ENCODE data around the gene PCSK2.

PCSK2 gene

DNA sequence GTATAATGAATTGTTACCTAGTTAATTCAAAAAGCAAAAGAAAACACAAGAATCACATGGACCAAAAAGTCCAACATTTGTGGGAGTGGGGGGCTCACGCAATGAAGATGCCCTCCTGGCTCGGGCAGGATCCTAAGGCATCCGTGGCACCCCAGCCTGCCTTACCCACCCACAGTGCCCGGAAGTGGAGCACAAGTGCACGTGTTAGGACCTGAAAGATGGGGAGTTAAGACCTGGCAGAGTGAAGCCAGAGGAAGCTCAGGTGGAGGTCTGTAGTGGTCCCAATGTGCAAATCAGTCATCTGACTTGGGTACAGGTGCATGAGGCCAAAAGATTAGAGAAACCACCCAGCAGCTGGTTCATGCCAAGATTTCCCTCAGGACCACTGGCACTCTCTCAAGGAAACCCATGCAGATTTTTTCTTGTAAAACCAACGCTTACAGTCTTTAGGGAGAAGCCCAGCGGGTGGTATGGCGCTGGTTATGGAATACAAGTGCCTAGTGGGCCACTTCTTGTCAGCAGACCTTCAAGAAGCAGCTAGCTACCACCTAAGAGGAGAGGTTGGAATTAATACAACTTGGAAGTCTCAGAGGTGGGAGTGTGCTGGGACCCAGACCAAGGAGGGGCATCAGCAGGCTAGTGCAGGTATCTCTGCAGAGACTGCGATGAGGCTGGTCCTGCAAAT lies 262.2 kb downstream of the PCSK2 start:
- DNase-seq = no peak

DNA sequence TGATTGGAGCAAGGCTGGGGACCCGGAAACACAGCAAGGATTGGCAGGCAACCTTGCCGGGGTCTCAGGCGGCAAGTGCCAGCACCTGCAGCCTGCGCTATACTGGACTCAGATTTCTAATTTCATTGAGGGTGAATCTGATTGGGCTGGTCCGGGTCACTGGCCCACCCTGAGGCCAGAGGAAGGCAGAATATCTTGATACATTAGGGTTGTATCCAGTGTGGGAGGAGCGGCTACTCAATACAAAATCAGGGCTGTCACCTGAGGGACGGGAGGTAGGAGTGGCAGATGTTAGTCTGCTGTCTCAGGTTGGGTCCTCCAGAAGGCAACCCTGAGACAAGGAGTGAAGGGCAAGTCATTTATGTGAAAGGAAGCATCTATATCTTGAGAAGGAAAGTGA lies 263.7 kb downstream of the PCSK2 start:
- DNase-seq = no peak

DNA sequence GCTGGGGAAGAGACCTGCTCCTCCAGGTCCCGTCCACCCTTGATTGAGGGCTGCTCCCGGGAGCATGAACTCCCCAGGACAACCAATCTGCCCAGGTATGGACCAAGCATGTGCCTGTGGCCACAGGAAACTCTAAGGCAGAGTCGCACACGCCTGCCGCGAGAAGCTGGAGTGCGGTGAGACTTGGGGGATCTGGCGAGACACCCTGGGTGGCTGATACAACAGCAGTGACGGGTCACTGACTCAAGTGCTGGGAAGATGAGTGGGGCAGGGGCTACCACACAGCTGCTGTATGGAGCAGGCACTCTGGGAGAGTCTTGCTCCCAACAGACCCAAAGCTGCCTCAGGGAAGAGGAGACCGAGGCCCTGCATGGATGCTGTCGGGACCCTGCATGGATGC lies 264.2 kb downstream of the PCSK2 start:
- no peak for DNase-seq

DNA sequence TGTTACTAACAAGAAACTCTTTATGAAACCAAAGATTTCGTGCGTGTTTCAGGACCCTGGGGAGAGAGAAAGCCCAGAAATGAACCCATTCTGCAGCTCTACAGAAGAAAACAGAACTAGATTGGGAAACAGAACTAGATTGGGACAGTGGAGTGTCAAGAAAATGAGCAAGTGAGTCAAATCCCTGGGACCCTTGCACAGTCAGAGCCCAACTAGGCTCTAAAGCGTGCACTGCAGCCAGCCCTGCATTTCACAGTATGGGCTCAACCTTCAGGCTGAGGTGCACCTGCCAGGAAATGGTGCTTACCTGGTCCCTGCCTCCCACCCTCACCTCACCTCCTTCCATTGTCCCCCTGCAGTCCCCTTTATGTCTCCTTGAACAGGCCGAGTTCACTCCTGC lies 264.6 kb downstream of the PCSK2 start:
- no peak for DNase-seq

DNA sequence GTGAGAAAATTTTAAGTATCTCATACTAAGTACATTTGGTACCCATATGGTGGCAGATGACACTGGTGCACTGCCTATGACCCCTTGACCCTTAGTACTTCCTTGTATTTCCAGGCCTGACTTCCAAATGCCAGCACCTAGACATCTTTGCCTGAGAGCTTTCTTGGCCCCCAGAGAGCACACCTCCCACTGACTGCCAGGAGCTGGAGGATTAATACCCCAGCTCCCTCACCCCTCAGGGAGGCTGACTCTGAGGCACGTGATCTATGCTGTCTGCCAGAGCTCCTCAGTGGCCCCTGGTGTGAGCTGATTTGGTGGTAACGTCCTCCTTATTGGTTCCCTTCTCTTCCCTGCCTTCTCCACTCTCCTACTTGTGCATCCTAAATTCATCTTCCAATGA lies 266.3 kb downstream of the PCSK2 start:
- no peak for DNase-seq

DNA sequence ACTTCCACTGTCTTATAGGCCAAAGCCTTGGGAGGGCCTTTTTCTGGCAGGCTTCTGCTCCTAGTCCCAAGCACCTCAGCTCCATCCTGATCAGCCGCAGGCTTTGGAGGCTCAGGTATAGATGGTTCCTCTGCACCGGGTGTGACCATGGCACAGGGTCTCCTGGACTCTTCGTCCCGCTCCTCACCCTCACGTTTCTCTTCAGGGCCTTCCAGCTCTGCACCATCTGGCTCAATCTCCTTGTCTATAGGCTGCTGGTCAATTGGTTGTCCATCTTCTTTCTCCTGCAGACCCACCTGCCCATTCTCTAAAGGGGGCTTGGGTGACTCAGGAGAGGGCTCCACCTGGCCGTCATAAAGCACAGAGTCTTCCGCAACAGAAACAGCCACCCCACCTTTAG lies 267.4 kb downstream of the PCSK2 start:
- no peak for DNase-seq

DNA sequence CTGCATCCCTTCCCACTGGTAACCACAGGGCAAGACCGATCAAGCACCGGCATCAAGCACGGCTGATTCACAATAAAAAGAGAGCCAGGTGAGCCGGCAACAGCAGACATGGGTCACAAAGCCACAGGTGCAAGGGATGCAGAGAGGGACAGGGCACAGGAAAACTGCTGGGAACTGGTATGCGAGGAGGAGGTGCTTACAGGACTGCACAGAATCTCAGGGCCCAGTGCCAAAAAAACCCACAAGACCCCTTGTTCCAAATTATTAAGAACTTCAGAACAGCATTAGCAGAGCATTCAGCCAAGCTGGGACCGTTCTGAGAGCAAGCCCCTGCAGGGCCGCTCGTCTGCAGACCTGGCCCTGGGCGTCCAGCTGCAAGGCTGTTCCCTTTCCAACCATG lies 269.0 kb downstream of the PCSK2 start:
- no peak for DNase-seq

DNA sequence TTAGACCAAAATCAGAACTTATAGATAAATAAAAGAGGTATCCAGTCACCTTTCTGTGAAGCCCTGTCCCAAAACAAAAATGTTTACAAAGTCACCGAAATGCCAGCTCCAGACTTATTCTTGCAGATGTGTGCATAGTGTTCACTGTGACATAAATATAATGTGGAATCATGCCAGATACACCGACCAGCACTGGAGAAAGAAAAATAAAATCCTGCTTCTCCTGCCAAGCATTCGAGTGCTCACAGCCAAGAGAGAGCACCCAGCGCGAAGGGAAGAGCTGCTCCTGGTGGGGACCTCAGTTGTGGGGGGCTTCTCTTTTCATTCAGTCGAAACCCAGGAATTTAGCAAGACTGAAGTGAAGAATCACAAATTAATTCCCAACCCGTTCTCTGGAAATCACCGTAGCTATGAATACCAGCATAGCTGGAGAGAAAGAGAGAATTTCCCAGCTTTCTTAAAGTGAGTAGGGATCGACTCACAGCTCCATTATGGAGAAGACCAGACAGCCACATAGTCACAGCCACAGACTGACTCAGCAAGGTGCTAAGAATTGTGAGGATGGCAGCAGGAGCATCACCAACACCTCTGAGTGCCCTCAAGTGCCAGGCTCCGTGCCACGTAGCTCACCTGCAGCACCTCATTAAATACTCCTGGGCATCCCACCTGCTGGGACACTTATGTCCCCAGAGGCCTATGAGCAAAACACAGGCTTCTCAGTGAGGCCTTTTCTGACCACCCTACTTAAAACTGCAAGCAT lies 271.2 kb downstream of the PCSK2 start:
- no peak for DNase-seq

DNA sequence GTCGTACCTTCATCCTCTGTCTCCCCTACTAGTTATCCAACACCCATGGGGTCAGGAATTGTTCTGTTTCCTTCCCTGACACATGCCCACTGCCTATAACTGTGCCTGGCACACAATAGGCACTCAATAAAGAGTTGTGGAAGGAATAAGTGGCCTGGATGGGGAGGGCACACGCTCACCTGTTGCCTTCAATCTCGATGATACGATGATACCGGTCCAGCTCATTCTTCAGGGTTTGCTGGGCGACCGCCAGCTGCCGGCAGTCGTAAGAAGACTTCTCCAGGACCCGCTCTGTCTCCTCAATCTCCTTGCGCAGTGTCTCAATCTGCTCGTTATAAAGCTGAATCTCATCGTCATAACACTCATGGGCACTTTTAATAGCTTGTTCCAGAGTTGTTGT lies 271.8 kb downstream of the PCSK2 start:
- DNase-seq = no peak

DNA sequence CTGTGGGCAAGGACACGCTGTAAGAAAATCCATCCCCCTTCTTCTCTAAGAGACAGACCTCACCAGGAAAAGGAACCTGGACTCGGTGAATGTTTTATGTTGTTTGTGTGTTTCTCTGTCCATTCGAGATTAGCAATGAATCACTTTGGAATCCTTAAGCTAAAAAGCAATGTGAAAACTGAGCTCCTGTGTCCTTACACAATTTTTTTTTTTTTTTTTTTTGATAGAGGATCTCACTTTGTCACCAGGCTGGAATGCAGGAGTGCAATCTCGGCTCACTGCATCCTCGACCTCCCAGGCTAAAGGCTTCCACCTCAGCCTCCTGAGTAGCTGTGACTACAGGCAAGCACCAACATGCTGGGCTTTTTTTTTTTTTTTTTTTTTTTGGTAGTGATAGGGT lies 272.2 kb downstream of the PCSK2 start:
- DNase-seq = no peak

DNA sequence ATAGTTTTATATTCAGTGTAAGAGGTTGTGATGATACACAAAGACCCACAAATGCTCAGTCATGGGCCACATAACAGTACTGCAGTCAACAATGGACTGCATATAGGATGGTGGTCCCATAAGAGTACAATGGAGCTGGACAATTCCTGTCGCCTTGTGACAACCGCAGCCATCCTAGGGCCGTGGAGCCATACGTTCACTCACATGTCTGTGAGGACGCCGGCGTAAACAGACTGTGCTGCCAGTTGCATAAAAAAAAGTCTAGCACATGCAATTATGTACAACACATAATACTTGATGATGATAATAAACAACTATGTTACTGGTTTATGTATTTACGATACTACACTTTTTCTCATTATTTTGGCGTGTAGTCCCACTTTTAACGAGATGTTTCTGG lies 273.4 kb downstream of the PCSK2 start:
- no peak for DNase-seq

DNA sequence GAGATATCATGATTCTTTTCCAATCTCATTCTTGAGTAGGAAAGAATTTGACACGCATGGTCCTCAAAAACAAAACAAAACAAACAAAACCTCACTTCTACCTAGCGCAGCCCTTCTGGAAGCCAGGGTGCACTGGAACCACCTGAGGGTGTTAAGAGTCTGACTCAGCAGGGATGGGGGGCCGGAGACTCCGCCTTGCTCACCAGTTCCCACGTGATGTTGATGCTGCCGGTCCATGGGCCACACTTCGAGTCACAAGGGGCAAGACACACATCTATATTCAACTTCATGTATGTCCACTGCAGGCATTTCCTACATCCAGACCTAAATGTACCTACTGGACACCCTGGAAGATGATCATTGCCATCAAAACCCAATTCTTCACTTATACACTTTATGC lies 274.0 kb downstream of the PCSK2 start:
- no peak for DNase-seq

DNA sequence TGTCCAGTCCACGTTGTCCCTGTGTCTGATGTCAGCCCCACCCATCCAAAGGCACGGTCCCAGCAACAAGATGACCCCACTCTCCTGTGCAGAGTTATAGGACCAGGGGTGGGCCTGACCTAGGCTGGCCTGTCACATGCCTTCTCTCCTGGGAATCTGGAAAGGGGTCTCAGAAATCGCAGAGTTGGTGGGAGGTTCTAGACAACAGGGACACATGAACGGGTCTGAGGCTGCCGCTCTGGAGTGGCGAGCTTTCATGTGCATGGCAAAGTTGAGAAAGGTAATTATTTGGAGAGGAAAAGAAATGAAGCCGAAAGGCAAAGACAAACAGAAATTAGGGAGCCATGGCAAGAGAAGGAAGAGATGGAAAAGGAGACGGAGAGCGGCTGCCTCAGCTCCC lies 274.9 kb downstream of the PCSK2 start:
- no peak for DNase-seq

DNA sequence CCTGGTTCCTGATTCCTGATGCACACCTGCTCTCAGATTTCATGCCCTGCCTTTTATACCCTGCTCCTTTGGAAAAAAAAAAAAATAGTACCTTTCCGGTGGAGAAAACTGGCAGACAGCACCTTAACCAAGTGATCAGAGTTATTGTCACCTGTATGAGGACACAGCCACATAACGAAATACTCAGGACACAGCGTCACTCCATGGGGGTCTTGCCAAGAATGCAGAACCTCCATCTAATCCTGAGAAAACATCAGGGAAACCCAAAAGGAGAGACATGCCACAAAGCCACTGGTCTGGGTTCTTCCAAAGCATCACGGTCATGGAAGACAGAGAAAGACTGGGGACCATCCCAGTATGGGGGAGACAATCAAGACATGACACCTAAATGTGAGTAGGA lies 275.3 kb downstream of the PCSK2 start:
- no peak for DNase-seq

DNA sequence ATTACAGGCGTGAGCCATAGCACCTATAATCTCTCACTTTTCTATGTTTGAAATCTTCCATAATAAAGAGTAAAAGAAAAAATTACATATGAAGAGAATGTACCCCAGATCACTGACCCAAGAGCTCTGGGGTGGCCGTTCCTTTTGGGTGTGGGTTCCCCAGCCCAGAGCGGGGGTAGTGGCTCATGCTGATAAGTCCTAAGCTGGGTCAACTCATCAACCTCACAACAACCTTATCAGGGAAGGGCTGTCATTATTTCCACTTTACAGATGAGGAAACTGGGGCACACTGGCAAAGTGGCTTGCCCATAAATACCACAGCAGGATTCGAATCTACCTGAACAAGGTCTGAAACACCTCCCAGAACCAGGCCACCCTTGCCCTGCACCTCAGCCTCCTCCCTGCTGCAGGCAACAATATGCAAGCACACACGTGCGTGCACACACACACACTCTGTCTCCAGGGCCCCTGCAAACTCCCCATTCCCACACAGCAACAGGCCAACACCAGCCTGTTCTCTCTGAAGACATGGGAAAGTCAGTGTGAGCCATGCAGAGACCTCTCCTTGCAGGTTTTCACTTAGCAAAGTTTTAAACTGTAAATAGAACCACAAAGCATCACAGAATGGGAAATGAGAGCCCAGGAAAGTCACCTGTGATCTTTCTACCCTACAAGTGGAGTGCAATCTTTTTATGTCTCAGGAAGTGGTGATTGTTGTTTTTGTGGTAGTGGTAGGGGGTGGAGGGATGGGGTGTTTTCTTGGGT lies 276.6 kb downstream of the PCSK2 start:
- DNase-seq = no peak

DNA sequence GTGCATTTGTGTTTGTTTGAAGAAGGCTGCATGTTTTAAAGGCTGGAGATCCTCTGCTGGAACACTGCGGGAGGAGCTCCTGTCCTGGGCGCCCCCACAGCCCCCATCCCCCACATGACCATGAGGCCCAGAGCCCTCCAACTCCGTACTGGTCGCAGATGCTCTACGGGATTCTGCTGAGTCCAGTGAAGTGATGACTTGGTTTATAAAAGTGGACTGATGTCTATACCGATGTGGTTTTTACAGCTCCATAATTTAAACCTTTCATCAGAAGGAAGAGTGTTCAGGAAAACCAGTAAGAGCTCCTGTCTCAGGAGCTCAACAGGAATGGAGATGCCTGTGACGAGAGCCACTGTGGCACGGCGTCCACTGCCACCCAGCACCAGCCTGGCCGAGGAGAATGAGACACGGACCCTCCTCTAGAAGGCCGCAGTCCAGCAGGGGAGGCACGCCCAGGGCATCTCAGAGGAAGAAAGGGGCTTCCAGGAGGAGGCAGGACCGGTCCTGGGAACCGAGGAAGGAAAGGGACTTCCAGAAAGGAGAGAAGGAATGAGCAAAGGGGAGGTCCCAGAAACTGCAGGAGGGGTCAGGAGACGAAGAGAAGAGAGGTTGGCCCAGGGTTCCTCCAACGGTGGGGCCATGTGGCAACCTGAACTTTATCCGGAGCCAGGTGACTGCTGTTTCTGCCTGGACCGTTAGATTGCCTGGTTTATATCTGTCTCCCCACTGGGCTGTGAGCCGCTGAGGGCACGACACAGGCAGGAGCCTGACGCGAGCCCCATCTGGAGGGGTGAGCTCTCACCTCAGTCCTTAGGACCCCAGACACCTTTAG lies 277.4 kb downstream of the PCSK2 start:
- DNase-seq = peak; percentile 24

DNA sequence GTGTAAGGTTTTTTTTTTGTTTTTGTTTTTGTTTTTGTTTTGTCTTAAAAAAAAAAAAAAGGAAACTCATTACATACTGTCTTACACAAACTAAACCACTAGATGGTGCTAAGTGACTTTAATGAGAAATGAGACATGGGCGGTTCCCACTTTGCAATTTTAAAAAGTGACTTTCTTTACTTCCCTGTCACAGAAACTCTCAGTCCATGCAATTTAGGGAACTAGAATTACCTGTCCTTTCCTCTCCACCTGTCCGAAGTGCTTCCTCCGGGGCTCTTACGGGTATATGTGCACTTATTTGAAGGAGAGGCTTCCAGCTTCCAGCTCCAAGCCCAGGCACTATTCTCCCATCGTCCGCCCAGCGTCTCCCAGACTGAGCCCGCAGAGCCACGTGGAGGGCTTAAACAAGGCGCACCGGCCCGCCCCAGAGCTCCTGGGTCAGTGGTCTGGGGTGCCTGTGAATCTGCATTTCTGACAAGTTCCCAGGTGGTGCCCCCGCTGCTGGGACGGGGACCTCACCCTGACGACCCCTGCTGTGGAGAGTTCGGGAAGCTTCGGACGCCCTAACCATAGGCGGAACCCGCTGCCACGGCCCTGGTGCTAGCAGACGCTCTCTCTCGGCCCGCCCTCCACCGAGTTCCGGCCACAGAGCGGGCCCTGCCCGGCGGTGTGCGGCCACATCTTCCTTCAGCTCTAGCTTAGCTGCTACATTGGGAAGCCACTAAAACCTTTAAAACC lies 278.2 kb downstream of the PCSK2 start:
- peak; percentile 83 for DNase-seq

DNA sequence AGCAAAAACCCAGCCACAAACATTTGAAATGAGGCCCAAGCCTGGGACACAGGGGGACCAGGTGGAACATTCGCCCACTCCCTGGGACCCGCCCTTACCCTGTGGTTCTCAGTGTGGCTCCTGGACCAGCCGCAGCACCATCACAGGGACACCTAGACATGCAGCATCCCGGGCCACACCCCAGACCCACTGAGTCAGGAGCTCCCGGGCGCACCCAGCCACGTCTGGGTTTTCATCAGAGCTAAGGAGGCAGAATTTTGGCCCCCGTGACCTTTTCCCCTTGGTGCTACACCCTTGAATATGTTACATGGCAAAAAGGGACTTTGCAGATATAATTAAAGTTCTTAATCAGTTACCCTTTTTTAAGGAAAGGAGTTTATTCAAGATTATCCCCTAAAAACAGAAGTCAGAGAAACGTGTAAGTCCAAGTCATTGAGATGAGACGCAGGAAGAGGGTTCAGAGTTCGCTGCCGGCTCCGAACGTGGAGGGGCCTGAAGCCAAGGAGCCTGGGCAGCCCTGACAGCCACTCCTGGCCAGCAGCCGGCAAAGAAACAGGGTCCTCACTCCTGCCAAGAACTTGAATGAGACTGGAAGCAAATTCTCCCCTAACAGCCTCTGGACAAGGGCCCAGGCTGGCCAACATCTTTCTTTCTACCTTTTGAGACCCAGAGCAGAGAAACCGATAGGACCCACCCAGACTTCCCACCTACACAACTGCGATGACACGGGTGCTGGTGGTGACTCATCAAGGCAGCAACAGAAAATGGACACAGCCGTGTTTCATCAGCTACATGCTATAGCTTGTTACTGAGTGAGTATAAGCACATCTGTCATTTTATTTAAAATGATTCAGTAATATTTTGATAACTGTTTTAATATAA lies 279.0 kb downstream of the PCSK2 start:
- DNase-seq = no peak

DNA sequence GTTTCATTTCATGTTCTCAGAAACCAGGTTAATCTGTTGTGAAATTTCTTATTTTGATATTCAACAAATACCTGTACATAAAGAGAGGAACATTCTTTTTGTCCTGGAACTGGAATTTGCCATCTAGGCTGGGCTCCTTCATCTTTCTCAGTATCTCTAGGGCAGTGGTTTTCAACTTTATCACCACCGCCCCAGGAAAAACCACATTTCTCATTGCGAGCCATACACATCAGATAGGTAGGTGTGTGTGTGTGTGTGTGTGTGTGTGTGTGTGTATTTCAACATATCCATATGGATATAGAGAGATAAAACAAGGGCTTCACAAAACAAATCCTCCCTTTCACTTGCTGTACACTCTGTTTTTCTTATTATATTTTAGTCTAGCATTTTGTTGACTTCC lies 280.2 kb downstream of the PCSK2 start:
- DNase-seq = no peak

DNA sequence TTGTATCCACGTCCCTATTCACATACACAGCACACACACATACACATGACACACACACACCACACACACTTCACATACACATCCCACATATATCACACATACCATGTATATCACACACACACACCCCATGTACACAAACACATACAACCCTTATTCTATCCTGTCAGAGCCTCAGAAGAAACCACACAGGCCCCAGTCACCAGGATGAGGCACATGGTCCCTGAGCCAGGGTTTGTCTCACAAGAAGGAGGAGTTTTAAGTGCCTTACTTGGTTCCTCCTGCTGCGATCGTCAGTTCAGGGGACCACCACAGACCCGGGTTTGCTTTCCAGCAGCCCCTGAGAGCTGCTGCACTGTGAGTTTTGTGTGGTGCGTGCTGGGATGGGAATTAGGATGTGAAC lies 280.7 kb downstream of the PCSK2 start:
- no peak for DNase-seq

DNA sequence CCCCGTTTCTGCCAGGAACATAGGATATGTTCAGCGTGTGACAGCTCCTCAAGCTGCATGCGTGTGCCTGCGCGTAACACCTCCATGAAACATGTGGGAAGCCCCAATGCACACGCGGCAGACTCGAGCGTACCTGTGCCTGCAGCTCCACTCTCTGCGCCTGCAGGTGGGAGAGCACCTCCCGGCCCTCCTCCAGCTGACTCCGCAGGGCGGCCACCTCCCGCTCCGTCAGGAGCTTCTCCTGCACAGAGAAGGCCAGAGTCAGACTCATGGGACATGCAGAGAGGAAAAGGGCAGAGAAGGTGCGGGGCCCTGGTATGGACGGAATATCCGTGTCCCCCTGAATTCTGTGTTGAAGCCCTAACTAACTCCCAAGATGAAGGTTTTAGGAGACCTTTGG lies 281.9 kb downstream of the PCSK2 start:
- no peak for DNase-seq
